ENCODE measurements around the gene METTL24. TPM values are rescaled to one million over a fixed set of nuclear protein-coding genes. Genes with fewer than 3 reads are reported as not detected.

The METTL24 gene
- total RNA-seq, 1 donor from 2014 or later, result 0.67 TPM

DNA sequence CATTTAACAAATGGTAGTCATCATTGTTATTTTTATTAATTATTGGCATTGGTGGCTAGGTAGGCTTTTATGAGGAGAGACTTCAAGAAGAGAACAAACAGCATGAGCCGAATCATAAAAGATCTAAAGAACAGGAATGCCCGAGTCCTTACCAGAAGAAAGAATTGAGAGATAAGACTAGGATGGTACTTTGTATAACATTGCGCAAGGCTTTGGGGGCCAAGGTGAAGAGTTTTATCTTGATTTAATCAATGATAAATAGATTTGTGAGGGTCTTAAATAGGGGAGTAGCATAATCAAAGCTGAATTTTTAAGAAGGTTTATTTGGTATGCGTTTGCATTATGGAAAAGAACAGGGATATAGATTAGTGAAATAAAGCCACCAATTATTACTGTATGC, 162.5 kb downstream of the METTL24 start:
- Mint-ChIP-seq H3K27me3 (ENCODE audit: low read depth) (no peaks in the 10 kb centered on the region), H3K27ac (ENCODE audit: unreplicated experiment) (no peak overlapping the region), H3K36me3 (ENCODE audit: low read depth) (peaks cover 6% of the 10 kb centered on the region), H3K4me1 (ENCODE audit: low read depth) (peaks cover 2% of the 10 kb centered on the region), H3K9me3 (ENCODE audit: low read depth) (no peaks in the 10 kb centered on the region), H3K4me3 (ENCODE audit: unreplicated experiment) (no peak overlapping the region)
- no peak for DNase-seq (ENCODE audit: low spot score)
- TF ChIP-seq, protein P1, sequence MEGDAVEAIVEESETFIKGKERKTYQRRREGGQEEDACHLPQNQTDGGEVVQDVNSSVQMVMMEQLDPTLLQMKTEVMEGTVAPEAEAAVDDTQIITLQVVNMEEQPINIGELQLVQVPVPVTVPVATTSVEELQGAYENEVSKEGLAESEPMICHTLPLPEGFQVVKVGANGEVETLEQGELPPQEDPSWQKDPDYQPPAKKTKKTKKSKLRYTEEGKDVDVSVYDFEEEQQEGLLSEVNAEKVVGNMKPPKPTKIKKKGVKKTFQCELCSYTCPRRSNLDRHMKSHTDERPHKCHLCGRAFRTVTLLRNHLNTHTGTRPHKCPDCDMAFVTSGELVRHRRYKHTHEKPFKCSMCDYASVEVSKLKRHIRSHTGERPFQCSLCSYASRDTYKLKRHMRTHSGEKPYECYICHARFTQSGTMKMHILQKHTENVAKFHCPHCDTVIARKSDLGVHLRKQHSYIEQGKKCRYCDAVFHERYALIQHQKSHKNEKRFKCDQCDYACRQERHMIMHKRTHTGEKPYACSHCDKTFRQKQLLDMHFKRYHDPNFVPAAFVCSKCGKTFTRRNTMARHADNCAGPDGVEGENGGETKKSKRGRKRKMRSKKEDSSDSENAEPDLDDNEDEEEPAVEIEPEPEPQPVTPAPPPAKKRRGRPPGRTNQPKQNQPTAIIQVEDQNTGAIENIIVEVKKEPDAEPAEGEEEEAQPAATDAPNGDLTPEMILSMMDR (IDR thresholded peaks at IDR 0.05), result no peak

Other genes with a start within 250 kb of the METTL24 start
- 13.7 to 22.9 TPM (median 20.3 TPM) in 3 replicates for gene WASF1, start 178.7 kb downstream of the METTL24 start, total RNA-seq
- gene CDC40, start 177.9 kb downstream of the METTL24 start, total RNA-seq, result 13.0 to 15.6 TPM (median 15.2 TPM) in 3 replicates
- not detected in 3 replicates for gene DDO, start 57.2 kb upstream of the METTL24 start, total RNA-seq
- gene SLC22A16, start 118.3 kb upstream of the METTL24 start, total RNA-seq, result not detected in 3 replicates

Data from chondrocyte (in vitro differentiated cells).